ENCODE measurements around the gene PDE6B. TPM values are rescaled to one million over a fixed set of nuclear protein-coding genes. Genes with fewer than 3 reads are reported as not detected.

The PDE6B gene
- total and polyA plus RNA-seq, 2 of the 13 experiments (the other 11 are each of a cell fraction or from before 2014, with no cell fraction given) = 0.38 to 0.40 TPM

- TF ChIP-seq CENPT (CRISPR knock-in tag; IDR thresholded peaks at IDR 0.05; ENCODE audit: low read depth) (0 out of 2 replicates have a peak, but pooled peaks have one; percentile 35), CTCF (CRISPR knock-in tag; IDR thresholded peaks at IDR 0.05) (peak; percentile 99), STAT5B (CRISPR knock-in tag; IDR thresholded peaks at IDR 0.05) (no peak), ZBTB1 (CRISPR knock-in tag; IDR thresholded peaks at IDR 0.05; ENCODE audit: borderline replicate concordance) (0 out of 2 replicates have a peak, but pooled peaks have one; percentile 18), ZNF572 (CRISPR knock-in tag; IDR thresholded peaks at IDR 0.05) (peak; percentile 71; the same call in 1 of the 2 replicates), ZBTB26 (CRISPR knock-in tag; IDR thresholded peaks at IDR 0.05; ENCODE audit: borderline replicate concordance) (peak; percentile 60; the same call in 1 of the 2 replicates), MXD4 (CRISPR knock-in tag; IDR thresholded peaks at IDR 0.05) (0 out of 2 replicates have a peak, but pooled peaks have one; percentile 59), ZBTB4 (CRISPR knock-in tag; IDR thresholded peaks at IDR 0.05; ENCODE audit: borderline replicate concordance) (0 out of 2 replicates have a peak, but pooled peaks have one; percentile 49), CBFB (CRISPR knock-in tag; IDR thresholded peaks at IDR 0.05) (0 out of 2 replicates have a peak, but pooled peaks have one; percentile 32), ZBTB38 (CRISPR knock-in tag; IDR thresholded peaks at IDR 0.05) (peak; percentile 72; the same call in 1 of the 2 replicates), MYPOP (CRISPR knock-in tag; IDR thresholded peaks at IDR 0.05) (peak; percentile 41; the same call in 1 of the 2 replicates), ZNF276 (CRISPR knock-in tag; IDR thresholded peaks at IDR 0.05; ENCODE audit: low read depth) (peak; percentile 70; the same call in 1 of the 2 replicates), ZNF75D (CRISPR knock-in tag; IDR thresholded peaks at IDR 0.05; ENCODE audit: borderline replicate concordance) (no peak), ZNF501 (CRISPR knock-in tag; IDR thresholded peaks at IDR 0.05) (peak; percentile 72; the same call in 1 of the 2 replicates)
These were observed 58.7 kb downstream of the PDE6B start (continued) for GRCh38 chr4:683982-684622.
